H9 (cell line): ENCODE measurements around the gene PRPH2. TPM values are rescaled to one million over a fixed set of nuclear protein-coding genes. Genes with fewer than 3 reads are reported as not detected.

ENCODE experiments used
- DNase-seq: peaks from one replicate; pipeline ENCODE4 v3.0.0-alpha.2; 2017
- H2AFZ ChIP-seq: one replicate; pipeline ENCODE4 v1.6.1; 2013; ENCODE audit warnings: mild to moderate bottlenecking, low read length, control low read depth, moderate library complexity
- H2AK5ac ChIP-seq: 2 replicates; pipeline ENCODE4 v1.6.1; 2013; ENCODE audit warnings: low read length, control low read depth, mixed read lengths; ENCODE audit not compliant: insufficient read length
- H2BK120ac ChIP-seq: one replicate; pipeline ENCODE4 v1.6.1; 2013; ENCODE audit warnings: low read depth, mild to moderate bottlenecking, low read length, control low read depth, inconsistent platforms; ENCODE audit not compliant: poor library complexity, severe bottlenecking
- H2BK12ac ChIP-seq: 2 replicates; pipeline ENCODE4 v1.6.1; 2013; ENCODE audit warnings: low read length, control low read depth, mixed read lengths, low read depth; ENCODE audit not compliant: insufficient read length
- H2BK15ac ChIP-seq: 2 replicates; pipeline ENCODE4 v1.6.1; 2013; ENCODE audit warnings: low read depth, low read length, control low read depth
- H2BK20ac ChIP-seq: one replicate; pipeline ENCODE4 v1.6.1; 2013; ENCODE audit warnings: low read depth, mild to moderate bottlenecking, low read length, control low read depth, inconsistent platforms; ENCODE audit not compliant: poor library complexity, severe bottlenecking
- H2BK5ac ChIP-seq: 2 replicates; pipeline ENCODE4 v1.6.1; 2013; ENCODE audit warnings: low read length, control low read depth, mixed read lengths; ENCODE audit not compliant: insufficient read length
- H3K14ac ChIP-seq: 2 replicates; pipeline ENCODE4 v1.6.1; 2013; ENCODE audit warnings: low read length, control low read depth; ENCODE audit not compliant: insufficient read depth
- H3K18ac ChIP-seq: 2 replicates; pipeline ENCODE4 v1.6.1; 2013; ENCODE audit warnings: low read depth, mild to moderate bottlenecking, mixed read lengths, low read length, control low read depth; ENCODE audit not compliant: insufficient read length
- H3K23ac ChIP-seq: 2 replicates; pipeline ENCODE4 v1.6.1; 2013; ENCODE audit warnings: low read length, control low read depth, mixed read lengths, low read depth; ENCODE audit not compliant: insufficient read length
- H3K23me2 ChIP-seq: 2 replicates; pipeline ENCODE4 v1.6.1; 2013; ENCODE audit warnings: low read depth, mild to moderate bottlenecking, mixed read lengths, low read length, control low read depth; ENCODE audit not compliant: insufficient read length, poor library complexity, severe bottlenecking
- H3K27ac ChIP-seq: 2 replicates; pipeline ENCODE4 v1.5.1; 2013; ENCODE audit warnings: low read length, control low read depth, mixed read lengths, low read depth; ENCODE audit not compliant: insufficient read length
- H3K27me3 ChIP-seq: 2 replicates; pipeline ENCODE4 v1.6.1; 2013; ENCODE audit warnings: low read length, control low read depth, inconsistent platforms; ENCODE audit not compliant: insufficient read depth
- H3K4ac ChIP-seq: 2 replicates; pipeline ENCODE4 v1.6.1; 2013; ENCODE audit warnings: low read depth, mild to moderate bottlenecking, control low read depth, inconsistent platforms, low read length, moderate library complexity
- H3K4me1 ChIP-seq: 2 replicates; pipeline ENCODE4 v1.6.1; 2013; ENCODE audit warnings: low read length, control low read depth, inconsistent platforms; ENCODE audit not compliant: insufficient read depth
- H3K4me2 ChIP-seq: 2 replicates; pipeline ENCODE4 v1.6.1; 2013; ENCODE audit warnings: low read length, control low read depth, mixed read lengths; ENCODE audit not compliant: insufficient read length, insufficient read depth
- H3K56ac ChIP-seq: 2 replicates; pipeline ENCODE4 v1.6.1; 2013; ENCODE audit warnings: low read depth, mild to moderate bottlenecking, mixed read lengths, low read length, control low read depth; ENCODE audit not compliant: insufficient read length
- H3K79me1 ChIP-seq: 2 replicates; pipeline ENCODE4 v1.6.1; 2013; ENCODE audit warnings: low read depth, mild to moderate bottlenecking, moderate library complexity, low read length, control low read depth, inconsistent platforms; ENCODE audit not compliant: insufficient read depth, poor library complexity, severe bottlenecking
- H3K79me2 ChIP-seq: 2 replicates; pipeline ENCODE4 v1.6.1; 2013; ENCODE audit warnings: low read length, control low read depth, inconsistent platforms; ENCODE audit not compliant: insufficient read depth
- H3K9ac ChIP-seq: 2 replicates; pipeline ENCODE4 v1.6.1; 2013; ENCODE audit warnings: low read length, control low read depth, mixed read lengths; ENCODE audit not compliant: insufficient read length; ENCODE audit errors: extremely low read depth
- H3K9me3 ChIP-seq: one replicate; pipeline ENCODE4 v1.6.1; 2013; ENCODE audit warnings: low read depth, low read length, inconsistent platforms; ENCODE audit not compliant: control insufficient read depth
- H3T11ph ChIP-seq: one replicate; pipeline ENCODE4 v1.6.1; 2013; ENCODE audit warnings: mild to moderate bottlenecking, low read length, control low read depth, inconsistent platforms
- H4K20me1 ChIP-seq: one replicate; pipeline ENCODE4 v1.6.1; 2013; ENCODE audit not compliant: control insufficient read depth, insufficient read length, insufficient read depth
- H4K5ac ChIP-seq: 2 replicates; pipeline ENCODE4 v1.6.1; 2013; ENCODE audit warnings: low read depth, mild to moderate bottlenecking, mixed read lengths, low read length, control low read depth; ENCODE audit not compliant: insufficient read length
- H4K8ac ChIP-seq: replicated peaks from 2 replicates; pipeline ENCODE4 v1.6.1; 2013; ENCODE audit warnings: low read length, control low read depth, mixed read lengths, low read depth; ENCODE audit not compliant: insufficient read length
- H4K91ac ChIP-seq: 2 replicates; pipeline ENCODE4 v1.6.1; 2013; ENCODE audit warnings: low read depth, mild to moderate bottlenecking, moderate library complexity, mixed read lengths, low read length, control low read depth; ENCODE audit not compliant: insufficient read length
- H3K27ac Mint-ChIP-seq, 3 experiments: 2 replicates in 2 of 3; 3 replicates in 1 of 3; pipeline ENCODE4 v1.8.0; 2020 to 2021; ENCODE audit warnings: mixed read lengths in 3 of 3, mild to moderate bottlenecking in 1 of 3, moderate library complexity in 1 of 3
- H3K27me3 Mint-ChIP-seq: 2 replicates; pipeline ENCODE4 v1.8.0; 2021; ENCODE audit warnings: low read depth, mild to moderate bottlenecking, moderate library complexity, mixed read lengths
- H3K36me3 Mint-ChIP-seq, 3 experiments: 2 replicates in 2 of 3; 3 replicates in 1 of 3; pipeline ENCODE4 v1.8.0; 2020 to 2021; ENCODE audit warnings: low read depth in 3 of 3, mixed read lengths in 3 of 3; ENCODE audit not compliant: insufficient read depth in 1 of 3
- H3K4me1 Mint-ChIP-seq, 2 experiments: 2 replicates each; pipeline ENCODE4 v1.8.0; 2020; ENCODE audit warnings: mixed read lengths in 2 of 2
- H3K4me3 Mint-ChIP-seq, 2 experiments: 2 replicates in 1 of 2; 3 replicates in 1 of 2; pipeline ENCODE4 v1.8.0; 2020 to 2021; ENCODE audit warnings: mild to moderate bottlenecking in 2 of 2, mixed read lengths in 2 of 2, moderate library complexity in 1 of 2
- H3K9me3 Mint-ChIP-seq, 2 experiments: 2 replicates in 1 of 2; 3 replicates in 1 of 2; pipeline ENCODE4 v1.8.0; 2020; ENCODE audit warnings: mild to moderate bottlenecking in 2 of 2, mixed read lengths in 2 of 2, moderate library complexity in 1 of 2
- WGBS: extraction: QIAGEN DNeasy Blood & Tissue Kit; methylation state at CpG from one replicate; pipeline ENCODE4 v1.1.7; 2013; ENCODE audit warnings: missing lambda C conversion rate, low lambda C conversion rate, mixed read lengths; ENCODE audit not compliant: insufficient read length; ENCODE audit errors: extremely low coverage; 5-methylcytosine and 5-hydroxymethylcytosine counted together
- total RNA-seq: library from RNA; stranded (reverse); gene quantifications from 2 replicates; pipeline ENCODE4 v1.2.1, GENCODE V29; 2021
- TF ChIP-seq, protein P1 (sequence below): fragments of 200-600 bp; sonication (generic); conservative IDR thresholded peaks from 3 replicates; pipeline ENCODE4 v1.8.0; 2021; ENCODE audit warnings: antibody characterized with exemption, mild to moderate bottlenecking

PRPH2 gene
- total RNA-seq, 1 experiment from 2014 or later: 0.31 TPM

DNA sequence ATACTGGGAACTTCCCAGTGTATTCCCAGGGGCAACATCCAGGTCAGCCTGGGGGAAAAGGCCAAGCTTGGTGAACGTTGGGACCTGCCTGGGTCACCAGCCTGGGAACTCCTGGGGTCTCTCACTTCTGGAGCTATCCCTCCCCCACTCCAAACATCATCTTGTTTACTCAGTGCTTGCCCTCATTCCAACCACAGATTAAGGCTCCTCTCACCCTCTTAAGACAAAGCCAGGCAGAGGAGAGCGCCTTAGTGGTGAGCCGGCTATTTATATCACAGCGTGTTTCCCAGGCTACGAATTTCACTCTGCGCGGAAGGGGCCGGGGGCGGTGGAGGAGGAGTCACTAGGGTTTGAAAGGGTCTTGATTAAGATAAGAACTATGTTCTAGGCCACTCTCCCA, 12.1 kb downstream of the PRPH2 start:
- Histone ChIP-seq H3K23me2 (no peaks in the 10 kb centered on the region), H3K18ac (no peak overlapping the region), H4K5ac (no peak overlapping the region), H3K23ac (no peak overlapping the region), H3K9me3 (no peaks in the 10 kb centered on the region), H3T11ph (no peak overlapping the region), H3K4me2 (no peak overlapping the region), H3K56ac (no peak overlapping the region), H3K4ac (no peak overlapping the region), H3K27me3 (no peaks in the 10 kb centered on the region), H4K8ac (no peak overlapping the region), H3K4me1 (no peaks in the 10 kb centered on the region), H2BK5ac (no peak overlapping the region), H2AK5ac (no peak overlapping the region), H2BK12ac (no peak overlapping the region), H2AFZ (no peak overlapping the region), H2BK20ac (no peak overlapping the region), H3K79me2 (no peaks in the 10 kb centered on the region), H4K20me1 (no peaks in the 10 kb centered on the region), H4K91ac (no peak overlapping the region), H3K27ac (no peak overlapping the region), H3K9ac (no peak overlapping the region), H2BK120ac (no peak overlapping the region), H3K14ac (no peak overlapping the region; the same call in 1 of the 2 replicates), H2BK15ac (no peak overlapping the region), H3K79me1 (no peaks in the 10 kb centered on the region)
- H3K4me1 Mint-ChIP-seq: peaks cover 15 to 17% of the 10 kb centered on the region in 2 experiments
- TF ChIP-seq, protein P1, sequence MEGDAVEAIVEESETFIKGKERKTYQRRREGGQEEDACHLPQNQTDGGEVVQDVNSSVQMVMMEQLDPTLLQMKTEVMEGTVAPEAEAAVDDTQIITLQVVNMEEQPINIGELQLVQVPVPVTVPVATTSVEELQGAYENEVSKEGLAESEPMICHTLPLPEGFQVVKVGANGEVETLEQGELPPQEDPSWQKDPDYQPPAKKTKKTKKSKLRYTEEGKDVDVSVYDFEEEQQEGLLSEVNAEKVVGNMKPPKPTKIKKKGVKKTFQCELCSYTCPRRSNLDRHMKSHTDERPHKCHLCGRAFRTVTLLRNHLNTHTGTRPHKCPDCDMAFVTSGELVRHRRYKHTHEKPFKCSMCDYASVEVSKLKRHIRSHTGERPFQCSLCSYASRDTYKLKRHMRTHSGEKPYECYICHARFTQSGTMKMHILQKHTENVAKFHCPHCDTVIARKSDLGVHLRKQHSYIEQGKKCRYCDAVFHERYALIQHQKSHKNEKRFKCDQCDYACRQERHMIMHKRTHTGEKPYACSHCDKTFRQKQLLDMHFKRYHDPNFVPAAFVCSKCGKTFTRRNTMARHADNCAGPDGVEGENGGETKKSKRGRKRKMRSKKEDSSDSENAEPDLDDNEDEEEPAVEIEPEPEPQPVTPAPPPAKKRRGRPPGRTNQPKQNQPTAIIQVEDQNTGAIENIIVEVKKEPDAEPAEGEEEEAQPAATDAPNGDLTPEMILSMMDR: no peak
- DNase-seq: no peak
- H3K9me3 Mint-ChIP-seq: peaks cover 16 to 21% of the 10 kb centered on the region in 2 experiments
- peak overlapping the region; percentile 78 to 85 (median 83) for H3K27ac Mint-ChIP-seq
- H3K27me3 Mint-ChIP-seq: peaks cover 7% of the 10 kb centered on the region; the same call in 1 of the 2 replicates
- peaks cover 6 to 21% (median 11%) of the 10 kb centered on the region in 3 experiments for H3K36me3 Mint-ChIP-seq
- no CpG with 5 or more reads among the region's 9 CpGs for WGBS
- no peak overlapping the region for H3K4me3 Mint-ChIP-seq
